Measurements from ENCODE around the gene ZBTB48. TPM values are rescaled to one million over a fixed set of nuclear protein-coding genes. Genes with fewer than 3 reads are reported as not detected.

The ZBTB48 gene
- total RNA-seq, 4 donors from 2014 or later: 26.5 to 79.7 (median 47.6) TPM

DNA sequence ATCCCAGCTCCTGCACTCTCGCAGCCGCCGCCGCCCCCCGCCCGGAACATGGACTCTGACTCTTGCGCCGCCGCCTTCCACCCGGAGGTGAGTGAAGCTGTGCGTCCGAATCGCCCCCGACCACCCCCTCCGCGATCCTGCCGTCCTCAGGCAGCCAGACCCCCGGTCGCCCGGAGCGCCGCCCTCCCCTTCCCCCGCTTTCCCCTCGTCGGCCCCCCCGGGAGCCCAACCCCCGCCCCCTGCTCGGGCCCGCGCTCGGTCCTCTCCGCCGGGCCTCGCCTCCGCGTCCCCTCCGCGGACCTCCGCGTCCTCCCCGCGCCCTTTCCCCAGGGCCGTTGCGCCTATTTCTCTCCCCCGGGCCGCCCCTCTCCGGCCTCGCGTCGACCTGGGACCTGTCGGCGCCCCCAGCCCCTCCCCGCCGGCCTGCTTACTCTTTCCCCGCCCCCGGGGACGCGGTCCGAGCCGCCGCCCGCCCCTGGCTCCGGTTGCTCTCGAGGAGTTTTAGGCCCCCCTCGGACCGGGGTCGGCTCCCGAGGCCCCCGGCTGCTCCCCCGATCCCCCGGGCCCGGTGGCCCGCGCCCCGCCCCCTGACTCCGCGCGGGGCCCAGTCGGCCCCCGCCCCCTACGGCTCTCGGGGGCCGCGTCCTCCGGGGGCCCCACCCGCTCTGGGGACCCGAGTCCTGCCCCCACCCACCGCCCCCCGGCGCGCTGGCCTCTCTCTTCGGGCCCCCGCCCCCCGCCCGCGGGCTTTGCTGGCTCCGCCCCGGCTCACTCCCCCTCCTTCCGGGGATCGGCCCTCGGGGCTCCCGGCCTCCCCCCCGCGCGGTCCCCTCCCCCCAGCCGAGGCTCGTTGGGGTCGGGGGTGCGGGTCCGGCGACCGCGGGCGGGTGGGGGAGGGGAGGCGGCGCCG is 34.5 kb downstream of the ZBTB48 start:
- no peaks in the 10 kb centered on the region for H3K4me1 ChIP-seq
- TF ChIP-seq, protein P1, sequence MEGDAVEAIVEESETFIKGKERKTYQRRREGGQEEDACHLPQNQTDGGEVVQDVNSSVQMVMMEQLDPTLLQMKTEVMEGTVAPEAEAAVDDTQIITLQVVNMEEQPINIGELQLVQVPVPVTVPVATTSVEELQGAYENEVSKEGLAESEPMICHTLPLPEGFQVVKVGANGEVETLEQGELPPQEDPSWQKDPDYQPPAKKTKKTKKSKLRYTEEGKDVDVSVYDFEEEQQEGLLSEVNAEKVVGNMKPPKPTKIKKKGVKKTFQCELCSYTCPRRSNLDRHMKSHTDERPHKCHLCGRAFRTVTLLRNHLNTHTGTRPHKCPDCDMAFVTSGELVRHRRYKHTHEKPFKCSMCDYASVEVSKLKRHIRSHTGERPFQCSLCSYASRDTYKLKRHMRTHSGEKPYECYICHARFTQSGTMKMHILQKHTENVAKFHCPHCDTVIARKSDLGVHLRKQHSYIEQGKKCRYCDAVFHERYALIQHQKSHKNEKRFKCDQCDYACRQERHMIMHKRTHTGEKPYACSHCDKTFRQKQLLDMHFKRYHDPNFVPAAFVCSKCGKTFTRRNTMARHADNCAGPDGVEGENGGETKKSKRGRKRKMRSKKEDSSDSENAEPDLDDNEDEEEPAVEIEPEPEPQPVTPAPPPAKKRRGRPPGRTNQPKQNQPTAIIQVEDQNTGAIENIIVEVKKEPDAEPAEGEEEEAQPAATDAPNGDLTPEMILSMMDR (IDR thresholded peaks at IDR 0.05): no peak
- no peak for TF ChIP-seq POLR2A (IDR thresholded peaks at IDR 0.05)
- H3K36me3 ChIP-seq: no peaks in the 10 kb centered on the region
- peak overlapping the region; percentile 85 to 96 for H3K27ac ChIP-seq
- H3K4me3 ChIP-seq: peak overlapping the region; percentile 66 to 89
- no peaks in the 10 kb centered on the region for H3K9me3 ChIP-seq
- intact Hi-C loops (cut with DNase I; ENCODE audit: low total_unique reads): no loop called here
- DNase-seq: peak; percentile 69 to 70
- H3K27me3 ChIP-seq: no peaks in the 10 kb centered on the region

DNA sequence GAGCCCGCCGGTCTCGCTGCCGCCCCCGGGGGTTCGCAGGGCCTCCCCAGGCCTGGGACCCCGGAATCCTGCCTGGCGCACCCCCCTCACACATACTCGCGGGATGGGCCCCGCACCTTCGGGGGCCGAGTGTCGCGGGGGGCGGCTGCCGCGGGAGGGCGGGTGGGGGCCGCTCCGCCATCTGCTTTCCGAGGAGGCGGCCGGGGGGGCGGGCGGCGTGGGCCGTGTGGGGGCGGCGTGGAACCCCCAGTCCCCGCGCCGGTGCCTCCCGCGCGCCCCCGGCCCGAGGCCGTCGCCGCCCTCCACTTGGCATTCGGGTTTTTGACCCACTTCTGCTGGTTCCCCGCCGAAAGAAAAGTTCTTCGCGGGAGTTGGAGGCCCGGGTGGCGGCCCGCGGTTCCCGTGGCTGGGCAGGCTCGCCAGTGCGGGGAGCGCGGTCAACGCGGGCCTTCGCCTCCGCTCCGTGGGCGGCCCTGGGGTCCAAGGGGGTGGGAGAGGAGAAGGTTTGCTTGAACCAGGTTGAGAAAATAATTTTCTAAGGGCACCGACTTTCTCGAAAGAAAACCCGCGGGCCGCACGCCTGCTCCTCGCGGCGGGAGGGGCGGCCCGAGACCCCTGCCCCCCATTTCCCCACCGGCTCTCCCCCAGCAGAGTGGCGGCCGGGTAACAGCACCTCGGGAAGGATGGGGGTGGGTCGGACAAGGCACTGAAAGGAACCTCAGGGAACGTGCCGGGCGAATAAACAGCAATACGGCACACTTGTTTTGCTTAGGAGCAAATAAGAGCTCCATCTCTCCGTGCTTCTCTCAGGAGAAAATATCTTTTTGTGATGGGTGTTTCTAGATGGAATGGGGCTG is 35.4 kb downstream of the ZBTB48 start:
- H3K4me1 ChIP-seq: no peaks in the 10 kb centered on the region
- intact Hi-C loops (cut with DNase I; ENCODE audit: low total_unique reads): no loop called here
- no peaks in the 10 kb centered on the region for H3K9me3 ChIP-seq
- H3K36me3 ChIP-seq: no peaks in the 10 kb centered on the region
- TF ChIP-seq, protein P1 (IDR thresholded peaks at IDR 0.05): no peak
- no peak for TF ChIP-seq POLR2A (IDR thresholded peaks at IDR 0.05)
- peak overlapping the region; percentile 85 to 96 for H3K27ac ChIP-seq
- peak in 1 of 2 donors; percentile 43 for DNase-seq
- H3K27me3 ChIP-seq: no peaks in the 10 kb centered on the region
- peak overlapping the region; percentile 66 to 89 for H3K4me3 ChIP-seq

DNA sequence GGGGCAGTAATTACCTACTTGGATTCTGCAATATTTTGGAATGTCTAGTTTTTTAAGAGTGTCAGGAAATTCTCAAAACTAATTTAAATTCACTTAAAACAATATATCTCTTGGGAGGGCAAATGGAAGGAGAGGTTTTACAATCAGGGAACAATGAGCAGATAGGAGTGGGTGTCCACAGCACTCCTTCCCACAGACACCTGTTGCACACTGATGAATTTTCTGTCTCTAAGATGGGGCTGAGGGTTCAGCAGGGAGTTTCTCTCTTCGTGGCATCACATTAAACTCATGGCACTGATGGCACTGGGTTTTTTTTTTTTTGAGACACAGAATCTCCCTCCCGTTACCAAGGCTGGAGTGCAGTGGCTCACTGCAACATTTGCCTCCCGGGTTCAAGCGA is 39.3 kb downstream of the ZBTB48 start:
- no peaks in the 10 kb centered on the region for H3K27me3 ChIP-seq
- no peak for TF ChIP-seq POLR2A (IDR thresholded peaks at IDR 0.05)
- TF ChIP-seq, protein P1 (IDR thresholded peaks at IDR 0.05): no peak
- DNase-seq: no peak
- H3K27ac ChIP-seq: no peak overlapping the region
- H3K4me3 ChIP-seq: no peak overlapping the region
- H3K36me3 ChIP-seq: no peaks in the 10 kb centered on the region
- intact Hi-C loops (cut with DNase I; ENCODE audit: low total_unique reads): no loop called here
- H3K4me1 ChIP-seq: no peaks in the 10 kb centered on the region
- H3K9me3 ChIP-seq: no peaks in the 10 kb centered on the region

DNA sequence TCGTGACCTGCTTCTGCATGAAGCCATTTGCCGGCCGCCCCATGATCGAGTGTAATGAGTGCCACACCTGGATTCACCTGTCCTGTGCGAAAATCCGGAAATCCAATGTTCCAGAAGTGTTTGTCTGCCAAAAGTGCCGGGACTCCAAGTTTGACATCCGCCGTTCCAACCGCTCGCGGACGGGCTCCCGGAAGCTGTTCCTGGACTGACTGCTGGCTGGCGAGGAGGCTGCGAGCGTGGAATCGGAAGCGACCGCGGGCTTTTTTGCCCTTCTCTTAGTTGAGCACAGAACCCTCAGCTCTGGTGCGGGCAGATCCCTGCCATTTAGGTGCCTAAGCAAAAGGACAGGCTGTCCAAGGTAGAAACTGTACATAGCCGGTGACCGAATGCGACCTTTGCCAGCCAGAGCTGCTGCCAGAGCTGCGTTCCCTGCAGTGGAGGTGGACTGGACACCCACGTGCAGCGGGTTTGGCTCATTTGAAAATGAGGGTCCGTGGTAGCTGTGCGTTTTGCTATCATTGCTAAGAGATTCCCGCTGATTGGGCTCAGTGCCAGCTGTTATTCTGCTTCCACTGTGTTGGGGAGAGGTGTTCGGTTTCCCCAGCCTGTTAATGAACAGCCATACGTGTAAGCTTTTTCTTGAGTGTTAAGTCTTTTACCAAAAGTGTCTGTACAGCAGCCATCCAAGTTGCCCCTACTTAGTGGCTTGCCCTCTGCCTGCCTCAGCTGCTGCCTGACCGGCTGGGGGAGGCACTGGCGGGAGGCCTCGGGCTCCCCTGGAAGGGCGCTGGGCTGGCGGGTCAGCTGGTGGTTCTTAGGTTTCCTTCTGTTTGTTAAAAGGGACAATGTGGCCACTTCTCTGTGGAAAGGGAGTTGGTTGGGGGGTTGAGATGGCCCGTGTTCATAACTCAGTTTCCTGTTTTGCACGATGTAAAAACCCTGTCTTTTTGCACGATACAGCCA is 41.9 kb downstream of the ZBTB48 start:
- Histone ChIP-seq H3K27ac (peak overlapping the region; percentile 1 to 62), H3K4me3 (no peak overlapping the region), H3K36me3 (no peaks in the 10 kb centered on the region), H3K27me3 (no peaks in the 10 kb centered on the region), H3K9me3 (no peaks in the 10 kb centered on the region), H3K4me1 (peaks cover 0 to 2% of the 10 kb centered on the region in 2 donors)
- TF ChIP-seq, protein P1 (IDR thresholded peaks at IDR 0.05): no peak
- no peak for TF ChIP-seq POLR2A (IDR thresholded peaks at IDR 0.05)
- no peak for DNase-seq
- intact Hi-C loops (cut with DNase I; ENCODE audit: low total_unique reads): no loop called here

All from uterus (tissue), 4 donors.